GM23338 (cell line): ENCODE data around the gene R3HDM2. TPM values are rescaled to one million over a fixed set of nuclear protein-coding genes. Genes with fewer than 3 reads are reported as not detected.

Source experiments
- ATAC-seq: fragments of 200-7000 bp; cut with Tn5 transposase; 3 replicates; pipeline ENCODE4 v1.9.1; 2020
- DNase-seq: peaks from one replicate; pipeline ENCODE4 v3.0.0-alpha.2; 2015; ENCODE audit warnings: low spot score
- H2AFZ ChIP-seq: fragments of 200-600 bp; sonication (generic); 2 replicates; pipeline ENCODE4 v1.8.0; 2016; ENCODE audit warnings: antibody characterized with exemption, mild to moderate bottlenecking, moderate library complexity
- H3F3A ChIP-seq: fragments of 200-600 bp; sonication (generic); replicated peaks from 2 replicates; pipeline ENCODE4 v1.8.0; 2017; ENCODE audit warnings: antibody characterized with exemption, mixed run types, low read depth
- H3K27ac ChIP-seq: fragments of 200-600 bp; sonication (generic); 2 replicates; pipeline ENCODE4 v1.6.1; 2016; ENCODE audit warnings: low read depth
- H3K27me3 ChIP-seq: fragments of 200-600 bp; sonication (generic); 2 replicates; pipeline ENCODE4 v1.8.0; 2016; ENCODE audit warnings: mild to moderate bottlenecking, mixed run types, moderate library complexity; ENCODE audit not compliant: insufficient read depth
- H3K36me3 ChIP-seq: fragments of 200-600 bp; sonication (generic); 2 replicates; pipeline ENCODE4 v1.8.0; 2016; ENCODE audit warnings: mild to moderate bottlenecking; ENCODE audit not compliant: insufficient read depth
- H3K4me1 ChIP-seq: fragments of 200-600 bp; sonication (generic); 2 replicates; pipeline ENCODE4 v1.8.0; 2016; ENCODE audit warnings: mild to moderate bottlenecking, moderate library complexity; ENCODE audit not compliant: insufficient read depth
- H3K4me2 ChIP-seq: fragments of 200-600 bp; sonication (generic); 2 replicates; pipeline ENCODE4 v1.7.1; 2017; ENCODE audit warnings: mixed run types
- H3K4me3 ChIP-seq: fragments of 200-600 bp; sonication (generic); 2 replicates; pipeline ENCODE4 v1.6.1; 2016; ENCODE audit warnings: mixed run types
- H3K79me2 ChIP-seq: fragments of 200-600 bp; sonication (generic); replicated peaks from 2 replicates; pipeline ENCODE4 v1.8.0; 2017; ENCODE audit warnings: mild to moderate bottlenecking; ENCODE audit not compliant: insufficient read depth
- H3K9me2 ChIP-seq: fragments of 200-600 bp; sonication (generic); 2 replicates; pipeline ENCODE4 v1.8.0; 2017; ENCODE audit not compliant: insufficient read depth
- H4K20me1 ChIP-seq: fragments of 200-600 bp; sonication (generic); replicated peaks from 2 replicates; pipeline ENCODE4 v1.8.0; 2017; ENCODE audit warnings: mild to moderate bottlenecking; ENCODE audit not compliant: insufficient read depth
- H3K27ac Mint-ChIP-seq: 2 replicates; pipeline ENCODE4 v1.8.0; 2020; ENCODE audit warnings: inconsistent platforms, mild to moderate bottlenecking, moderate library complexity, mixed read lengths
- H3K27me3 Mint-ChIP-seq: 3 replicates; pipeline ENCODE4 v1.8.0; 2022; ENCODE audit warnings: low read depth, mild to moderate bottlenecking, moderate library complexity, mixed read lengths, inconsistent platforms; ENCODE audit not compliant: insufficient read depth, poor library complexity
- H3K36me3 Mint-ChIP-seq: 3 replicates; pipeline ENCODE4 v1.8.0; 2021; ENCODE audit warnings: low read depth, mild to moderate bottlenecking, inconsistent platforms, moderate library complexity, mixed read lengths
- H3K4me1 Mint-ChIP-seq: 3 replicates; pipeline ENCODE4 v1.8.0; 2020; ENCODE audit warnings: mild to moderate bottlenecking, inconsistent platforms, mixed read lengths
- H3K4me3 Mint-ChIP-seq: 3 replicates; pipeline ENCODE4 v1.8.0; 2021; ENCODE audit warnings: moderate library complexity, mild to moderate bottlenecking, inconsistent platforms, mixed read lengths
- H3K9me3 Mint-ChIP-seq: 3 replicates; pipeline ENCODE4 v1.8.0; 2020; ENCODE audit warnings: moderate library complexity, mild to moderate bottlenecking, inconsistent platforms, mixed read lengths
- CREB1 ChIP-seq: fragments of 250-450 bp; sonication (Bioruptor Pico); IDR thresholded peaks from 2 replicates; pipeline ENCODE4 v1.5.0; 2020; ENCODE audit warnings: low read depth, mild to moderate bottlenecking, moderate library complexity
- CTCF ChIP-seq, 2 experiments: fragments of 200-600 bp in 1 of 2; sonication (generic) in 1 of 2; conservative IDR thresholded peaks; 2 replicates each; pipeline versions ENCODE4 v1.5.1 to v1.6.1; 2016 to 2017; ENCODE audit warnings: antibody characterized with exemption in 2 of 2, low read depth in 2 of 2, mild to moderate bottlenecking in 2 of 2, moderate library complexity in 1 of 2
- EZH2 ChIP-seq: fragments of 200-600 bp; sonication (generic); IDR thresholded peaks from one replicate; pipeline ENCODE4 v1.8.0; 2017; ENCODE audit warnings: antibody characterized with exemption, mild to moderate bottlenecking, low read depth; ENCODE audit not compliant: unreplicated experiment
- EZH2phosphoT487 ChIP-seq: fragments of 200-600 bp; sonication (generic); IDR thresholded peaks from one replicate; pipeline ENCODE4 v1.8.1; 2018; ENCODE audit warnings: antibody characterized with exemption; ENCODE audit not compliant: unreplicated experiment
- JUNB ChIP-seq: IDR thresholded peaks from one replicate; pipeline ENCODE4 v1.6.1; 2016; ENCODE audit warnings: antibody characterized with exemption; ENCODE audit not compliant: unreplicated experiment
- NANOG ChIP-seq: IDR thresholded peaks from 2 replicates; pipeline ENCODE4 v1.6.1; 2016; ENCODE audit warnings: antibody characterized with exemption, borderline replicate concordance
- POLR2AphosphoS5 ChIP-seq: IDR thresholded peaks from 2 replicates; pipeline ENCODE4 v1.6.1; 2016; ENCODE audit warnings: antibody characterized with exemption, low read depth
- STAT1 ChIP-seq: IDR thresholded peaks from one replicate; pipeline ENCODE4 v1.6.1; 2016; ENCODE audit warnings: antibody characterized with exemption; ENCODE audit not compliant: unreplicated experiment
- ZNF114 ChIP-seq: fragments of 250-450 bp; sonication (Bioruptor Pico); IDR thresholded peaks from 2 replicates; pipeline ENCODE4 v1.5.0; 2020; ENCODE audit warnings: mild to moderate bottlenecking, moderate library complexity
- ZNF331 ChIP-seq: fragments of 250-450 bp; sonication (Bioruptor Pico); IDR thresholded peaks from 2 replicates; pipeline ENCODE4 v1.5.0; 2020; ENCODE audit warnings: low read depth, mild to moderate bottlenecking, moderate library complexity
- polyA plus RNA-seq: library from polyadenylated mRNA; unstranded; fragments of >200 nt; fragmentation: Nextera tagmentation; extraction: Ambion mirVana; gene quantifications from 2 replicates; pipeline ENCODE4 v1.2.1, GENCODE V29; 2016
- total RNA-seq: library from RNA; depleted of rRNA; stranded (reverse); fragments of >200 nt; shearing (Covaris generic); gene quantifications from 2 replicates; pipeline ENCODE4 v1.2.3, GENCODE V29; 2014
- TF ChIP-seq, protein P1 (sequence below): fragments of 250-450 bp; sonication (Bioruptor Pico); IDR thresholded peaks from 2 replicates; pipeline ENCODE4 v1.5.0; 2020; ENCODE audit warnings: mild to moderate bottlenecking, moderate library complexity
- TF ChIP-seq, protein P2 (sequence below): IDR thresholded peaks from one replicate; pipeline ENCODE4 v1.6.1; 2018; ENCODE audit warnings: antibody characterized with exemption; ENCODE audit not compliant: unreplicated experiment
- TF ChIP-seq, protein P3 (sequence below): IDR thresholded peaks from 2 replicates; pipeline ENCODE4 v1.6.1; 2016; ENCODE audit warnings: antibody characterized with exemption

R3HDM2 gene
- total and polyA plus RNA-seq, 2 experiments from 2014 or later, result 9.6 to 19.6 TPM

- Histone ChIP-seq H4K20me1 (no peaks in the 10 kb centered on the region; the same call in 1 of the 2 replicates), H3K9me2 (no peaks in the 10 kb centered on the region), H3K79me2 (no peaks in the 10 kb centered on the region), H3K4me2 (no peak overlapping the region), H2AFZ (no peak overlapping the region), H3K4me1 (no peaks in the 10 kb centered on the region), H3K4me3 (no peak overlapping the region), H3K27me3 (no peaks in the 10 kb centered on the region), H3K27ac (no peak overlapping the region), H3F3A (no peaks in the 10 kb centered on the region), H3K36me3 (peaks cover 19% of the 10 kb centered on the region)
- ATAC-seq (no peak), DNase-seq (no peak)
- Mint-ChIP-seq H3K27ac (no peak overlapping the region), H3K4me3 (no peak overlapping the region), H3K9me3 (no peaks in the 10 kb centered on the region; the same call in 2 of the 3 replicates), H3K27me3 (peaks cover 19% of the 10 kb centered on the region), H3K36me3 (peaks cover 87% of the 10 kb centered on the region), H3K4me1 (no peaks in the 10 kb centered on the region)
- TF ChIP-seq JUNB, result no peak
- TF ChIP-seq, protein P1, sequence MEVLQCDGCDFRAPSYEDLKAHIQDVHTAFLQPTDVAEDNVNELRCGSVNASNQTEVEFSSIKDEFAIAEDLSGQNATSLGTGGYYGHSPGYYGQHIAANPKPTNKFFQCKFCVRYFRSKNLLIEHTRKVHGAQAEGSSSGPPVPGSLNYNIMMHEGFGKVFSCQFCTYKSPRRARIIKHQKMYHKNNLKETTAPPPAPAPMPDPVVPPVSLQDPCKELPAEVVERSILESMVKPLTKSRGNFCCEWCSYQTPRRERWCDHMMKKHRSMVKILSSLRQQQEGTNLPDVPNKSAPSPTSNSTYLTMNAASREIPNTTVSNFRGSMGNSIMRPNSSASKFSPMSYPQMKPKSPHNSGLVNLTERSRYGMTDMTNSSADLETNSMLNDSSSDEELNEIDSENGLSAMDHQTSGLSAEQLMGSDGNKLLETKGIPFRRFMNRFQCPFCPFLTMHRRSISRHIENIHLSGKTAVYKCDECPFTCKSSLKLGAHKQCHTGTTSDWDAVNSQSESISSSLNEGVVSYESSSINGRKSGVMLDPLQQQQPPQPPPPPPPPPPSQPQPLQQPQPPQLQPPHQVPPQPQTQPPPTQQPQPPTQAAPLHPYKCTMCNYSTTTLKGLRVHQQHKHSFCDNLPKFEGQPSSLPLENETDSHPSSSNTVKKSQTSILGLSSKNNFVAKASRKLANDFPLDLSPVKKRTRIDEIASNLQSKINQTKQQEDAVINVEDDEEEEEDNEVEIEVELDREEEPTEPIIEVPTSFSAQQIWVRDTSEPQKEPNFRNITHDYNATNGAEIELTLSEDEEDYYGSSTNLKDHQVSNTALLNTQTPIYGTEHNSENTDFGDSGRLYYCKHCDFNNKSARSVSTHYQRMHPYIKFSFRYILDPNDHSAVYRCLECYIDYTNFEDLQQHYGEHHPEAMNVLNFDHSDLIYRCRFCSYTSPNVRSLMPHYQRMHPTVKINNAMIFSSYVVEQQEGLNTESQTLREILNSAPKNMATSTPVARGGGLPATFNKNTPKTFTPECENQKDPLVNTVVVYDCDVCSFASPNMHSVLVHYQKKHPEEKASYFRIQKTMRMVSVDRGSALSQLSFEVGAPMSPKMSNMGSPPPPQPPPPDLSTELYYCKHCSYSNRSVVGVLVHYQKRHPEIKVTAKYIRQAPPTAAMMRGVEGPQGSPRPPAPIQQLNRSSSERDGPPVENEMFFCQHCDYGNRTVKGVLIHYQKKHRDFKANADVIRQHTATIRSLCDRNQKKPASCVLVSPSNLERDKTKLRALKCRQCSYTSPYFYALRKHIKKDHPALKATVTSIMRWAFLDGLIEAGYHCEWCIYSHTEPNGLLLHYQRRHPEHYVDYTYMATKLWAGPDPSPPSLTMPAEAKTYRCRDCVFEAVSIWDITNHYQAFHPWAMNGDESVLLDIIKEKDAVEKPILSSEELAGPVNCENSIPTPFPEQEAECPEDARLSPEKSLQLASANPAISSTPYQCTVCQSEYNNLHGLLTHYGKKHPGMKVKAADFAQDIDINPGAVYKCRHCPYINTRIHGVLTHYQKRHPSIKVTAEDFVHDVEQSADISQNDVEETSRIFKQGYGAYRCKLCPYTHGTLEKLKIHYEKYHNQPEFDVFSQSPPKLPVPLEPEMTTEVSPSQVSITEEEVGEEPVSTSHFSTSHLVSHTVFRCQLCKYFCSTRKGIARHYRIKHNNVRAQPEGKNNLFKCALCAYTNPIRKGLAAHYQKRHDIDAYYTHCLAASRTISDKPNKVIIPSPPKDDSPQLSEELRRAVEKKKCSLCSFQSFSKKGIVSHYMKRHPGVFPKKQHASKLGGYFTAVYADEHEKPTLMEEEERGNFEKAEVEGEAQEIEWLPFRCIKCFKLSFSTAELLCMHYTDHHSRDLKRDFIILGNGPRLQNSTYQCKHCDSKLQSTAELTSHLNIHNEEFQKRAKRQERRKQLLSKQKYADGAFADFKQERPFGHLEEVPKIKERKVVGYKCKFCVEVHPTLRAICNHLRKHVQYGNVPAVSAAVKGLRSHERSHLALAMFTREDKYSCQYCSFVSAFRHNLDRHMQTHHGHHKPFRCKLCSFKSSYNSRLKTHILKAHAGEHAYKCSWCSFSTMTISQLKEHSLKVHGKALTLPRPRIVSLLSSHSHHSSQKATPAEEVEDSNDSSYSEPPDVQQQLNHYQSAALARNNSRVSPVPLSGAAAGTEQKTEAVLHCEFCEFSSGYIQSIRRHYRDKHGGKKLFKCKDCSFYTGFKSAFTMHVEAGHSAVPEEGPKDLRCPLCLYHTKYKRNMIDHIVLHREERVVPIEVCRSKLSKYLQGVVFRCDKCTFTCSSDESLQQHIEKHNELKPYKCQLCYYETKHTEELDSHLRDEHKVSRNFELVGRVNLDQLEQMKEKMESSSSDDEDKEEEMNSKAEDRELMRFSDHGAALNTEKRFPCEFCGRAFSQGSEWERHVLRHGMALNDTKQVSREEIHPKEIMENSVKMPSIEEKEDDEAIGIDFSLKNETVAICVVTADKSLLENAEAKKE (CRISPR knock-in tag), result no peak
- no peak for TF ChIP-seq NANOG
- TF ChIP-seq, protein P2, sequence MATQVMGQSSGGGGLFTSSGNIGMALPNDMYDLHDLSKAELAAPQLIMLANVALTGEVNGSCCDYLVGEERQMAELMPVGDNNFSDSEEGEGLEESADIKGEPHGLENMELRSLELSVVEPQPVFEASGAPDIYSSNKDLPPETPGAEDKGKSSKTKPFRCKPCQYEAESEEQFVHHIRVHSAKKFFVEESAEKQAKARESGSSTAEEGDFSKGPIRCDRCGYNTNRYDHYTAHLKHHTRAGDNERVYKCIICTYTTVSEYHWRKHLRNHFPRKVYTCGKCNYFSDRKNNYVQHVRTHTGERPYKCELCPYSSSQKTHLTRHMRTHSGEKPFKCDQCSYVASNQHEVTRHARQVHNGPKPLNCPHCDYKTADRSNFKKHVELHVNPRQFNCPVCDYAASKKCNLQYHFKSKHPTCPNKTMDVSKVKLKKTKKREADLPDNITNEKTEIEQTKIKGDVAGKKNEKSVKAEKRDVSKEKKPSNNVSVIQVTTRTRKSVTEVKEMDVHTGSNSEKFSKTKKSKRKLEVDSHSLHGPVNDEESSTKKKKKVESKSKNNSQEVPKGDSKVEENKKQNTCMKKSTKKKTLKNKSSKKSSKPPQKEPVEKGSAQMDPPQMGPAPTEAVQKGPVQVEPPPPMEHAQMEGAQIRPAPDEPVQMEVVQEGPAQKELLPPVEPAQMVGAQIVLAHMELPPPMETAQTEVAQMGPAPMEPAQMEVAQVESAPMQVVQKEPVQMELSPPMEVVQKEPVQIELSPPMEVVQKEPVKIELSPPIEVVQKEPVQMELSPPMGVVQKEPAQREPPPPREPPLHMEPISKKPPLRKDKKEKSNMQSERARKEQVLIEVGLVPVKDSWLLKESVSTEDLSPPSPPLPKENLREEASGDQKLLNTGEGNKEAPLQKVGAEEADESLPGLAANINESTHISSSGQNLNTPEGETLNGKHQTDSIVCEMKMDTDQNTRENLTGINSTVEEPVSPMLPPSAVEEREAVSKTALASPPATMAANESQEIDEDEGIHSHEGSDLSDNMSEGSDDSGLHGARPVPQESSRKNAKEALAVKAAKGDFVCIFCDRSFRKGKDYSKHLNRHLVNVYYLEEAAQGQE, result no peak
- no peak for TF ChIP-seq EZH2phosphoT487
- TF ChIP-seq POLR2AphosphoS5, result no peak
- TF ChIP-seq CREB1 (CRISPR knock-in tag), result no peak
- TF ChIP-seq, protein P3, sequence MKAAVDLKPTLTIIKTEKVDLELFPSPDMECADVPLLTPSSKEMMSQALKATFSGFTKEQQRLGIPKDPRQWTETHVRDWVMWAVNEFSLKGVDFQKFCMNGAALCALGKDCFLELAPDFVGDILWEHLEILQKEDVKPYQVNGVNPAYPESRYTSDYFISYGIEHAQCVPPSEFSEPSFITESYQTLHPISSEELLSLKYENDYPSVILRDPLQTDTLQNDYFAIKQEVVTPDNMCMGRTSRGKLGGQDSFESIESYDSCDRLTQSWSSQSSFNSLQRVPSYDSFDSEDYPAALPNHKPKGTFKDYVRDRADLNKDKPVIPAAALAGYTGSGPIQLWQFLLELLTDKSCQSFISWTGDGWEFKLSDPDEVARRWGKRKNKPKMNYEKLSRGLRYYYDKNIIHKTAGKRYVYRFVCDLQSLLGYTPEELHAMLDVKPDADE, result no peak
- TF ChIP-seq ZNF114 (CRISPR knock-in tag), result no peak
- no peak for TF ChIP-seq CTCF (conservative IDR thresholded peaks at IDR 0.05; ENCODE audit: low read depth in 2 of 2)
- TF ChIP-seq STAT1, result no peak
- TF ChIP-seq EZH2, result no peak
- TF ChIP-seq ZNF331 (CRISPR knock-in tag), result no peak
Measured at GRCh38 chr12:57204454-57204853, 226.4 kb downstream of the R3HDM2 start.
